Glomerular visceral epithelial cell (primary cell): ENCODE data around the gene KHDRBS2.

Experiments
- DNase-seq: peaks from one replicate; pipeline ENCODE4 v3.0.0-alpha.2; 2016; ENCODE audit errors: extremely low spot score

Gene KHDRBS2

DNA sequence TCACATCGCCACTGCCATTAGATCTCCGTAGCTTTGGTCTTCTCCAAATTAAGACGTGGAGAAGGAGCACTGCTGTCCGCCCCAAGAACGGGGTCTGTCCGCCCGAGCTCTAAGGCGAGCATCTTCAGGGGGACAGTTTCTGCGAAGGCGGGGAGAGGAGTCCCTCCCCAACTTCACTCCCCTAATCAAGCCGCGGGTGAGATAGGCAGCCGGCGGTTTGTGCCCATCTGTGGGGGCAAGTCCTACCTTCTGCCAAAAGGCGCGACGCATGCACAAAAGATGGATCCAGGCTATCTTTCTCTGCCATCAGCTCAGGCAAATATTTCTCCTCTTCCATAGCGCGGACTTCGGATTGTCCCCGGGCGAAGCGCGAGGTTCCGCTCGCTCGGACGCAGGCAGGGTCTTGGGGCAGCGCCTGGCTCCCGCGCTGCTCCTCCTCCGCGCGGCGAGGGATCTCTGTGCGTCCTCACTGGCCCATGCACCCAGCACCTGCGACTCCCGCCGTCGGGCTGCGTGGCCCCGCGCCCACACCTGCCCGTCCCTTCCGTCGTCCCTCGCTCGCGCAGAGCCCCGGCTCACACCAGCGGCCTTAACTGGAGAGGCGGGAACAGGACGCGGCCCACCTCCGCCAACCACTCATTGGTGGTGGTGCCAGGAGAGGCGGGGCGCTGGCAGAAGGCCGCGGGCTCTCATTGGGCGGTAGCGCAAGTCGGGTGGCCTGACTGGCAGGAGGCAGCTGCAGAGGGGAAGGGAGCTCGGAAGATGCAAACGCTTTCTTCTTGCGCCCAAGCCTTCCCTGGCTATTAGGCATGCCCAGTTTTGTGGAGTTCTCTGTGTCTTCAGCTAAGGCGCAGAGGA, at the start of gene KHDRBS2:
Gene KHDRBS2 (minus strand): TSS at position 614 of the 858 bp plus-strand sequence.
- DNase-seq: peak; percentile 24

DNA sequence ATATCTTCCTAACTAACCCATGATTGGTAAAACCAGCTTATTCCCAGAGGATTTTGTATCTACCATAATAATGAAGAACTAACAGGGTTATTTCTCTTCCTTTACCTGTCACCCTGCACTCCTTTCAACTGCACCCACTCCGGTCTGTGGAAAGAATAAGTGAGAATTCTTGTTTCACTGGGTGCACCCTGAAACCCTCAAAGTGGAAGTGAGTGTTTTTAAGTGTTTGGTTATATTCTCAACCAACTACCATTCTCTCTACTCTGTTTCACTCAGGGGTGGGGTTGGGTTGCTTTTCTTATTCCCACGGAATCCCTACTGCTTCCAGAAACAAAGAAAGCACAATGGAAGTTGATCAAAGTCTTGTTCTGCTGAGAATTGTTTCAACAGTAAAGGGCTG, 42.6 kb upstream of the KHDRBS2 start:
- no peak for DNase-seq

DNA sequence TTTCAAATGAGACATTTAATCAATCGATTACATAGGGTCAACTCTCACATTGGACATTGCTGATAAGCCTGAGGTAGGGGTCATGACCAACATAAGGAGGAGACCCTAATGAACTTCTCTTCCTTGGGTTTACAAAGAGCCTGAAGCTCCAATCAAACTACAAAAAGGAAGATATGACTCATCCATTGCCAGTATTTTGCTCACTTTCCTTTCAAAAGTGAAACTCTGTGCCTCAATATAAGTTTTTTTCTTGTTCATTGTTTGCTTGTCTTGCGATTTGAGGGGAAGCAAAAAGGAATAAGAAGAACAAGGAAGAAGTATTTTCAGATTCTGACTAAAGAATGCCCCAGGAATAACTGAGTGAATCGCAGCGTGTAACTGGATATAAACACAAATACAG, 38.8 kb upstream of the KHDRBS2 start:
- no peak for DNase-seq

DNA sequence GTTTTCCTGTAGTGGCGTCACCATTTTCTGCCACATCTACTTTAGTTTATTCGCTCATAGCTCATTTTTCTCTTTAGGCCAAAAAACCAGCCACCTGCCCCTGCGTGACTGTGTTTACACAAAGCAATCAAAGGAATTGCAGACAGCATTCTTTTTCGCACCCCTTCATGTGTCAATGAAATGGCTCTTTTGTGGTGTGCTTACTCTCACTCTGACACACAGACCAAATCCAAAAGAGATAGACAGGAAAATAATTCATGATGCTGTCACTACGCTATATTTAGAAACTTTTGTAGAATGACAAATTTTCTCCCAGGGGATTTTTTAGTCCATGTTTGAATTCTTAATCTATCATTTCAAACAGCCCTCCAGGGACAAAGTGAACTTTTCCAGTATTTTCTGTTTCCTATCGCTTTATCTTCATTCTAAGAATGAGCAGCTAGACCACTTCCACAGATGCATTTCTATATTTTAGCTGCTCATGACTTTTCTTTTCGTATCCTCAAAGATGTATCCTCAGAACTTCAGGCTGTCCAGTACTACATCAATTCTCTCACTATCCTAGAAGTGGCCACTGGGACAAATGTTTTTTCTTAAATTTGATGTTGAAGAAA, 37.9 kb upstream of the KHDRBS2 start:
- no peak for DNase-seq

DNA sequence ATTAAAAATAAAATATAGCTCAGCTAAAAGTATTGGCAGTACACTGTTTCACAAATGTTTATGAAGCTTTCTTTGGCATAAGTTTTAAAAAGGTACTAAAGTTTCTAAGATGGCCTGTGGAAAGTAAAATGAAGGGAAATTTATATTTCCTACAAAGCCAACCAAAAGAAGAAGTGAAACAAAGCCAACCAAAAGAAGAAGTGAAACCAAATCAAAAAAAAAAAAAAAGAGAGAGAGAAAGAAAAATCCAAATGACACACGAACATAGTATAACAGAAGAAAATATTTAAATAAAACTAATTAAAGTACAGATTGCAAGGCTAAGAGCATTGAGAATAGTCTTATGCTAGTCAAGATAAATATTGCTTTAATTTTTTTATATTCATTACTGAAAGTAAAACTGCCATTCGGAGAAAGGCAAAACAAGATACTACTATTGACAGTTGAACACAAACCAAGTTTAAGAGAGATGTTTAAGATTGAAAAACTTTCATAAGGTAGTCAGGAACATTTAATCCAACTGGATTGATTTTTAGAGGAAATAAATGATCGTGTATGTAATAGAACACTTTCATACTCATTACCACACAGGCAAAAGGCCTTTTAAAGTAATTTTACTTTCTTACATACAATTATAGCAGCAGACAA, 12.8 kb upstream of the KHDRBS2 start:
- DNase-seq: no peak

DNA sequence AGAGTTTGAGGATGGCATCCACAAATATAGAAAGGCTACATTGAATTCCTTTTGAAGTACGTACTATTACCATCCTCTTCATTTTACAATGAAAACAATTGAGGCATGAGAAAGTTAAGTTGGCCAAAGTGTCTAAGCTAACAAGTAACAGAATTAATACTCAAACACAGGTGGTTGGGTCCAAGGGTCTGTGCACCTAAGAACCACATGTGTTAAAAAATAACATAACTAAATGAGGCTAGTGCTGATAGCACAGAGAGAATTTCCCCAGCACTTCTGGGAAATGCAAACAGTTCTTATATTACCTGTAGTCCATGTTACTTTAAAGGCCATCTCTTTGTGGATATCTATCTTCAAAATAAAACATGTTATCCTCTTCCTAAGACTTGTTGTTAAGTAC, 10.5 kb upstream of the KHDRBS2 start:
- DNase-seq: no peak

DNA sequence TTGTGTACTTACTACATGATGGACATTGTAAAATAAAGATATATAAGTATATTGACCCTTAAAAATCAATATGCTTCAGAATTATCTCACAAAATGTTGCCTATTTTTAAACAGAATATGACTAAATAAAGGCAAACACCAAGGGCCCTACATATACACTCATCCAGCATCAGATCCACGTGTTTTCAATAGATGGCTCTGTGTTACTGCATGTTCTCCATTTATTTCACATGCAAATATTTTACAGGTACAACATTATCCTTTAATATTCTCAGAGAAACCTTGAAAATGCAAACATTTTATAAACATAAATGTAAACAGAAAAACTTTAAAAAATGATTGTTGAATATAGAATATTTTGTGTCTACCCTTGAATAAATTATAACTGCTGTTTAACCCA, 2.9 kb upstream of the KHDRBS2 start:
- no peak for DNase-seq

DNA sequence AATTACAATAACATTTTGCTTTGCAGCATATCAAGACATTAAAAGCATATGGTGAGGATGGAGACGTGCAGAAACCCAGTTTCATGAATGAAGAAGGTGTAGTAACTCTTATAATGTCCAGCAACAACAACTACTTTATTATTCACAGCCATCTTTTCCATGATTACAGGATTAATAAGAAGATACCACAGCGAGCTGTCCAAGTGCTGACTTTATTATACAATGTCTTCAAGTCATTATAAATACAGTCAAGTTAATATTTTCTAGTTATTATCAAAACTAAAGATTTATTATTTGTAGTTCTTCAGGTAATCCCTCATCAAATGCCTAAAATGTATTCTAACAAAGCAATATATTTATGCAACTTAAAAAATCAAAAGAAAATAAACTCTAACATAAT, 2.5 kb upstream of the KHDRBS2 start:
- DNase-seq: no peak

DNA sequence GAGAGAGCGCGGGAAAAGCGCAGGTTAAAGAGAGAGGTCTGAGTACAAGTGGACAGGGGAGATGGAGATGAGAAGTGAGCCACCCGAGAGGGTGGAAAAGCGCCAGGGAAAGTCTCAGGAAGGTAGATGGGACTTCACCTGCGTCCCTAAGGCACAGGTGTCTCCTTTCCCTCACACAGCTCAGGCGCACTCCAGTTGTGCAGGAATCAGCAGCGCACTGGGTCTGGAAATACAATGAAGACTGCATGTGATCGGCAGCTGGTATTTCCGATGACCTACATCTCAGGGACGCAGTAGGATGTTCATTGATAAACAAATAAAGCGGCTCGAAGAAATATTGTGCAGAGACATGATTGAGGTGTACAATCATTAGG, 432 bp upstream of the KHDRBS2 start:
- no peak for DNase-seq

DNA sequence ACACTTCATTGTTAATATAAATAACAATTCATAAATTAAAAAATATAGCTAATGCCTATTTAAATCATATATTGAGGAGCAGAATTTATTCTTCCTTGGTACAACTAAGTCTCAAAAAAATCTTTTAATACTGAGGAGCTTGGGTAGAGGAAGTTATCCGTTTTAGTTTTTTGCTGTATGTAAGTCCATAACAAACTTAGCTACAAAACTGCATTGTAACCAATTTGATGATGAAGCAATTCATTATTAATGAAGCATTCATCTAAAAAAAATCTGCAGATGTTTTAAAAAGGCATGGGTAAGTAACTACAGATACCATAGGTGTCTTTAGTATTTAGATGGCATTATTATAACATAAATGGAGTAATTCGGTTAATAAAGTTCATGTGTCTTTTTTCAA, 1.3 kb downstream of the KHDRBS2 start:
- DNase-seq: no peak

DNA sequence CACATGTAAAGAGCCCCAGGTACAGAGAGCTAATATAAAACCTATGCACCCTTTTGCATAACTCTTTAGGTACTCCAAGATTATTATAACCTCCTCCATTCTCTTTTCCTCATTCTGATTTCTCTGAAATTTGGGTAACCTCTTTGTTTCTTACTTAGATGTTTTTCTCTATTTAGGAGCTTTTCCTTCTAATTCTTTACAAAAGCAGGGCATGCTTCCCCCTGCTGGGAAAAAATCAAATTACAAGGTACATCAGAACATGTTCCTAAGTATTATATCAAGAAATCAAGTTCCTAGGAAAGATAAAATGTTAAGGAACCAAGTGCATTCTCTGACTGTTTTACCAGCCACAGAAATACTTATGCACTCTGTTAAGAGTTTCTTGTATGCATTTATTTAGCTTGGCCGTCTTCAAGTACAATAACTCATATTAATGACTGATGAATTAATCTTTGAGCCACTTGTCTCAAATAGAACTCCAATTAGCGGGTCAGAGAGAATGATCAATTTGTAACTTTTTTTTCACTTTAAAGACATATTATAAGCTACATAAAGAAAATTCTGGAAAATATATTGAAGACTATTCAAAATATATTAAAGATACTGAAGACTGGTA, 2.1 kb downstream of the KHDRBS2 start:
- peak; percentile 8 for DNase-seq

DNA sequence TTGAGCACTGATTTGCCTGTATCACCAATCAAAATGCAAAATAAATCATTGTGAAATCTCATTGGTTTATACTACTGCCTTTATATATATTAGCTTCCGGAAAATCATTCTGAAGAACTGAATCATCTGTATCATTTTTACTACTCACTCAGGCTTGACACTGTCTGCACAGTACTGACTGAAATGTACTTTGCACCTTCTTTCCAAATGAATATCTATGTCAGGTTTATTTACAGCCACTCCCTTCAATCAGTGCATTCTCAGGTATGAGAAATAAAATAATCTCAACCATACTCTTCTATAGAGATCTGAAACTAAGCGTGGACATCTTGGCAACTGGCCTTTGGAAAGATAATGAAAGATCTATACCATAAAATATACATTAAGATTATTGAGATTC, 2.7 kb downstream of the KHDRBS2 start:
- DNase-seq: no peak

DNA sequence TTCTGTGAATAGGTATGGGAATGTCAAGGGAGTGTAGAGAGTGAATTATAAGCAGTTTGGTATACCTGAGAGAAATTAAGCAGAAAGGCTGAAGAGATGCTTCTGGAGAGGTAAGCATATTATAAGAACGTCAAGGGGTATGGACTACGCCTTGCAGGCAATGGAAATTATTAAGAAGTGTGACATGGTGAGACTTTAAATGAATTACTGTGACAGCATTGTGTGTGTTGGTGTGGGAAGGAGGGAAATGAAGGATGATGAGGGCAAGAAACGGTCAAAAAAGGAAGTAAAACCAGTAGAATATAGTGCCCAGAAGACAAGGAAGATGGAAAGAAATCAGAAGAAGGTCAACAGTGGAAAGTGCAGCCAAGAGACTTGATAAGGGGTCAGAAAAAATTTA, 5.9 kb downstream of the KHDRBS2 start:
- no peak for DNase-seq

DNA sequence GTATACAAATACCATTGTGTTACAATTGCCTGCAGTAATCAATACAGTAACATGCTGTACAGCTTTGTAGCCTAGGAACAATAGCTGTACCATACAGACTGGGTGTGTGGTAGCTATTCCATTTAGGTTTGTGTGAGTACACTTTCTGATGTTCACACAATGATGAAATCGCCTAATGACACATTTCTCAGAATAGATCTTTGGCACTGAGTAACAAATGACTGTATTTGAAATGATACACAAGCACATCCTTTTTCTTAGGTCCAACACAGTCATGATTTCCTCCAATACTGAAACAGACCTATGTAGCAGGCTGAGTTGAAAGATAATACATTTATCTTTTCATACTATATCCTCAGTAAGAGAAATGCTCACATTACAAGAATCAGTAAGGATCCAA, 13.9 kb downstream of the KHDRBS2 start:
- no peak for DNase-seq

DNA sequence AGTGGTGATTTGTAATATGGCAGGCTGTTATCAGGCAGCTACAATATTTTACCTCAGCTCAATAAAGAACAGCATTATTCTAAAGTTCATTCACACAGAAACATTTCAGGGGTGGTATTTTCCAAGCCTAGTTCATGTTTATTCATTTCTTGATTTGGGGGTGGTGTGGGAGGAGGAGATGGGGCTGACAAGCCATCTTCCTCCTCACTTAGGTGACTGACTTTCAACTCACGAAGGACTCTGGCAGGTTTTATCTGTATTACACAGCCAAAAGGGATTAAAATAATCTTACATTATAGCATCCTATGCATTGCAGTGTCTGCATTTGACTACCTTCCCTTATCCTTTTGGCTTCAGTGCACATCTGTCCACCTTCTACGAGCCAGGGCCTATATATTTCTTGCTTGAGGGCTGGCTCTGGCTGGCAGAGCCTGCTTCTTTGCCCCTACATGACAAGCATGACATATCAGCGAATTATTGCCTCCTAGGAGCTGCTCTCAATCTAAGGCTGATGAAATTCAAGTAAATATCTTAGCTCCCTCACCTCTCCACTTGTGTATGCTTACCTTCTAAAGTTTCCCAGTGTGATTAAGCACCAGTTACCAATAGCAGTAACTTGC, 20.0 kb downstream of the KHDRBS2 start:
- no peak for DNase-seq

DNA sequence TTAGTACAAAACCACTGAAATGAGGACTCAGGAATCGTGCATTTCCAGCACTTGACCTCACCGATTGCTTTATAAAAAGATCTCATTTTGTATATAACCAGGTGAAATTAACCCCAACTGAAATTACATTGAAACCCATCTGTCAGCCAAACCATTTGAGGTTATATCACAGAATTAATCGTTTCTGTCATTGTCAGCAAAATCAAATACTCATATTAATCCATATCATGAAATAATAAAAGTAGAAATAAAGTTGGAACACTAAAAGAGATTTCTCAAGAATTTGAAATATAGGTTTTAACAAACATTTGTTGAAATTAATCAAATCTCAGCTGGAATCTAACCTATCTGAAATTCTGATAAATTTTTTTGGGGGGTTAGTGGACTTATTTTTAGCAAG, 23.7 kb downstream of the KHDRBS2 start:
- no peak for DNase-seq

DNA sequence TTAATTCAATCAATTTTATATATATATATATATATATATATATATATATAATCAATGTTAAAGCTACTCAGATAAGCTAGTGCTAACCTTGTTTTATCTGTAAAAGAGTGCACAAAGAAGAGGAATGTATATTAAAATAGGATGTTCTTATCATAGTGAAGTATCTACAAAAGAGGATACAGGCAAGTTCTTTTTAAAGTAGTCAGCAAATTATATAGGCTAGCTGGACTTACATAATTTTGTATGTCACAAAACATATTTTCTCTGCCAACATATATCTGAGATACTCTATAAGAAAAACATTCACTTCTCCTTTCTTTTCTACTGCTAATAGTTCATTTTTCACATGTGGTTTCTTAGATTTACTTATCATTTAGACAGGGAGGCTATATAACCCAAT, 39.9 kb downstream of the KHDRBS2 start:
- DNase-seq: no peak

DNA sequence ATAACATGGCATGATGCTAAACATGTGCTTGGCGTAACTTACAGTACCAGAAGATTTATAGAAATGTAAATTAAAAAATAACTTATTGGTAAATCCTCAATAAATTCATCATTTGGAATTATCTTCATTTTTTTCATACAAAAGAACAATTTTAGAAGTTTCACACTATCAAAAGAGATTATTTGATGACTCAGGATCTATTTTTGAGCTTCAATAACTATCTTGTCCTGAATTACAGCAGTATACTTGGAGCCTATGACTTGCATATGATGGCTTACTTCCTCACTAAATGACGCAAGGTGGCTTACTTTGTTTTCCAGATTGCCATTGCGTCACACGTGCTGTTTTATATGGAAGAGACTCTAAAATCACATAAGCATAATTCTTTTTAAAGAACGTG, 49.2 kb downstream of the KHDRBS2 start:
- DNase-seq: no peak

DNA sequence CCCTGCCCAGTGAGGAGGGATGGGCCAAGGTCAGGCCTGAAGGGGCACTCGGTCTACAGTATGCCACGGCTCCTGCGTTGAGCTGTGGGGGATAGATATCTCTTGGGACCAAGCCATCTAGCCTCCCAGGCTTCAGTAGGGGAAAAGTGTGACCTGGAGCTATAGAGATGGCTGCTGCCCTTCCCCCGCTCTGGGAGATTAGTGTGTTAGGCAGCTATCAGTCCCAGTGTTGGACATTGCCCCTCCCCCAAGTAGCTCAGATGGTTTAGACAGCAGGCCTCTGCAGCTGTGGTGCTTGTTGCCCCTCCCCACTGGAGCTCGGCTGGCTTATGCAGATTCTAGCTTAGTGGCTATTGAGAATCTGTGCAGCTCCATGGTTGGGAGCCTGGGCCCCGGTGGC, 56.8 kb downstream of the KHDRBS2 start:
- DNase-seq: no peak

DNA sequence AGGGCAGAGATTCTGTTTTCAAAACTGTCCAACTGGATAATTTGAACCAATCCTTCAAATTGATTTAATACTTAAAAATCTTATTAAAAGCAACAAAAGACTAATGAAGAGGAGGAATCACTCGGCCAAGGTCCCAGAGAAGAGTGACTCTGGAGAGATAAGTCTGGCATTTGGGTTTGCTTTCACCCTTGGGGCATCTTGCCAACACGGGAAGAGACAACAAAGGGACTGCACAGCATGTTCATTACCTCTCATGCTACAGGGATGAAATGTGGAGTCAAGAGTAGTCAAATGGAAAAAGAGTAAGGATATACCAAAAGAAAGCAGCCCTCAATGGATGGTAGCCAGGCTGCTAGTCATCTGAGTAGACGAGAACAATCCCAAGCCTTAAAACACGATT, 68.2 kb downstream of the KHDRBS2 start:
- no peak for DNase-seq

DNA sequence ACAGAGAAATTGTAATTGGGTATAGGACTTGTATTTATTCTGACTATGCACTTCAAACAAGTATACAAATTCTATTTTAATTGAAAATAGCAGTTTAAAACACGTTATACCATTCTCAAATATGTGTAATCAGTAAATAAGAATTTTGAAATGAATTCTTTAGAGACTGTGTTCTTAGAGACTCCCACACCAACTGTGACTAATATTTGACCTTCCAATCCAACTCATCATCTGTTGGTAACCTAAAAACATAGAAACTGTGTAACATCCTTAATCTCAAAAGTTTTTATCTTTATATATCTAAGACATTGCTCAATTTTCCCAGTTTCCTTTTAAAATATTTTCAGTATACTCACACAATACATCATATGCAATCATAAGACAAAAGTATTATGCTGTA, 83.9 kb downstream of the KHDRBS2 start:
- no peak for DNase-seq

DNA sequence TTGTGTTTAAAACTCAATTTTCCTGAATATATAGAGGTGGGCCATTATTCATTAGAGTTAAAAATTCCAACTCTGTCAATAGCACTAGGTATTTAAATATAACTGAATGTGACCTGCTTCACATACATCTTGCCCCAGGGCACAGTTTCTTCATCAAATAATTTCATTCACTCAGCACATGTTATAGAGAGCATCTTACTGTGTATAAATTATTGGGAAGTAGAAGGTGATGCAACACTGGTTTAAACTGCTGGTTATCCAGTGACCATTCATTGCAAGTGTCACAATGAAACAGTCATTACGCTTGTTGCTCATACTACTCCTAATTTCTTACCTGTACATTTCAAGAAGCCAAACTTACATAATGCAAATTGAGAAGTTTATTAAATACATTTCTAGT, 93.4 kb downstream of the KHDRBS2 start:
- DNase-seq: no peak
